ENCODE results near the gene CCDC197. TPM values are rescaled to one million over a fixed set of nuclear protein-coding genes. Genes with fewer than 3 reads are reported as not detected.

Gene CCDC197
- total RNA-seq, 1 experiment from 2014 or later: not detected

- H3K4me1 Mint-ChIP-seq: peaks cover 8% of the 10 kb centered on the region; the same call in 1 of the 2 replicates
- ATAC-seq: no peak
- DNase-seq (ENCODE audit: low spot score): no peak
- ChIA-PET CTCF (interaction anchor here (0.7 to 9.0 kb wide), 8 partner anchors 9 to 97 kb away, joined by 3 to 230 read pairs (median 4); no protein-coding TSS in a partner anchor), POLR2A (no interaction called here)
- no peak overlapping the region for H3K27ac Mint-ChIP-seq
- H3K27me3 Mint-ChIP-seq (ENCODE audit: low read depth): peaks cover 4% of the 10 kb centered on the region; the same call in 1 of the 2 replicates
- no peak overlapping the region for H3K4me3 Mint-ChIP-seq
- TF ChIP-seq IRF2 (CRISPR knock-in tag; IDR thresholded peaks at IDR 0.05; ENCODE audit: borderline replicate concordance, low read depth) (no peak), NR2C2 (CRISPR knock-in tag; IDR thresholded peaks at IDR 0.05) (no peak), ATF2 (CRISPR knock-in tag; IDR thresholded peaks at IDR 0.05; ENCODE audit: borderline replicate concordance, low read depth) (no peak), RORB (CRISPR knock-in tag; IDR thresholded peaks at IDR 0.05) (no peak), KAT7 (CRISPR knock-in tag; IDR thresholded peaks at IDR 0.05; ENCODE audit: borderline replicate concordance) (no peak), MXD4 (CRISPR knock-in tag; IDR thresholded peaks at IDR 0.05; ENCODE audit: borderline replicate concordance) (no peak), ELF4 (CRISPR knock-in tag; IDR thresholded peaks at IDR 0.05; ENCODE audit: low read depth) (no peak), ZNF138 (CRISPR knock-in tag; conservative IDR thresholded peaks at IDR 0.05) (no peak), SMAD3 (CRISPR knock-in tag; IDR thresholded peaks at IDR 0.05; ENCODE audit: borderline replicate concordance) (no peak), ZNF281 (CRISPR knock-in tag; IDR thresholded peaks at IDR 0.05) (no peak), TP53 (CRISPR knock-in tag; IDR thresholded peaks at IDR 0.05) (no peak)
- TF ChIP-seq, protein P1, sequence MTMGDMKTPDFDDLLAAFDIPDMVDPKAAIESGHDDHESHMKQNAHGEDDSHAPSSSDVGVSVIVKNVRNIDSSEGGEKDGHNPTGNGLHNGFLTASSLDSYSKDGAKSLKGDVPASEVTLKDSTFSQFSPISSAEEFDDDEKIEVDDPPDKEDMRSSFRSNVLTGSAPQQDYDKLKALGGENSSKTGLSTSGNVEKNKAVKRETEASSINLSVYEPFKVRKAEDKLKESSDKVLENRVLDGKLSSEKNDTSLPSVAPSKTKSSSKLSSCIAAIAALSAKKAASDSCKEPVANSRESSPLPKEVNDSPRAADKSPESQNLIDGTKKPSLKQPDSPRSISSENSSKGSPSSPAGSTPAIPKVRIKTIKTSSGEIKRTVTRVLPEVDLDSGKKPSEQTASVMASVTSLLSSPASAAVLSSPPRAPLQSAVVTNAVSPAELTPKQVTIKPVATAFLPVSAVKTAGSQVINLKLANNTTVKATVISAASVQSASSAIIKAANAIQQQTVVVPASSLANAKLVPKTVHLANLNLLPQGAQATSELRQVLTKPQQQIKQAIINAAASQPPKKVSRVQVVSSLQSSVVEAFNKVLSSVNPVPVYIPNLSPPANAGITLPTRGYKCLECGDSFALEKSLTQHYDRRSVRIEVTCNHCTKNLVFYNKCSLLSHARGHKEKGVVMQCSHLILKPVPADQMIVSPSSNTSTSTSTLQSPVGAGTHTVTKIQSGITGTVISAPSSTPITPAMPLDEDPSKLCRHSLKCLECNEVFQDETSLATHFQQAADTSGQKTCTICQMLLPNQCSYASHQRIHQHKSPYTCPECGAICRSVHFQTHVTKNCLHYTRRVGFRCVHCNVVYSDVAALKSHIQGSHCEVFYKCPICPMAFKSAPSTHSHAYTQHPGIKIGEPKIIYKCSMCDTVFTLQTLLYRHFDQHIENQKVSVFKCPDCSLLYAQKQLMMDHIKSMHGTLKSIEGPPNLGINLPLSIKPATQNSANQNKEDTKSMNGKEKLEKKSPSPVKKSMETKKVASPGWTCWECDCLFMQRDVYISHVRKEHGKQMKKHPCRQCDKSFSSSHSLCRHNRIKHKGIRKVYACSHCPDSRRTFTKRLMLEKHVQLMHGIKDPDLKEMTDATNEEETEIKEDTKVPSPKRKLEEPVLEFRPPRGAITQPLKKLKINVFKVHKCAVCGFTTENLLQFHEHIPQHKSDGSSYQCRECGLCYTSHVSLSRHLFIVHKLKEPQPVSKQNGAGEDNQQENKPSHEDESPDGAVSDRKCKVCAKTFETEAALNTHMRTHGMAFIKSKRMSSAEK (CRISPR knock-in tag; IDR thresholded peaks at IDR 0.05; ENCODE audit: borderline replicate concordance): no peak
- H3K9me3 Mint-ChIP-seq: no peaks in the 10 kb centered on the region
- H3K36me3 Mint-ChIP-seq: no peaks in the 10 kb centered on the region
Measured at GRCh38 chr14:94000267-94000666, 3.2 kb downstream of the CCDC197 start.

GRCh38 chr14:94001016-94001415 is 3.9 kb downstream of the CCDC197 start:
- DNase-seq (ENCODE audit: low spot score): no peak
- ATAC-seq: no peak
- no peak overlapping the region for H3K4me3 Mint-ChIP-seq
- ChIA-PET CTCF (interaction anchor here (0.7 to 9.0 kb wide), 10 partner anchors 9 to 94 kb away, joined by 3 to 230 read pairs (median 4); partner anchors contain the start of gene OTUB2), POLR2A (no interaction called here)
- peaks cover 4% of the 10 kb centered on the region; the same call in 1 of the 2 replicates for H3K4me1 Mint-ChIP-seq
- H3K27ac Mint-ChIP-seq: no peak overlapping the region
- H3K9me3 Mint-ChIP-seq: no peaks in the 10 kb centered on the region
- H3K36me3 Mint-ChIP-seq: no peaks in the 10 kb centered on the region
- peaks cover 4% of the 10 kb centered on the region; the same call in 1 of the 2 replicates for H3K27me3 Mint-ChIP-seq (ENCODE audit: low read depth)
- TF ChIP-seq, protein P2, sequence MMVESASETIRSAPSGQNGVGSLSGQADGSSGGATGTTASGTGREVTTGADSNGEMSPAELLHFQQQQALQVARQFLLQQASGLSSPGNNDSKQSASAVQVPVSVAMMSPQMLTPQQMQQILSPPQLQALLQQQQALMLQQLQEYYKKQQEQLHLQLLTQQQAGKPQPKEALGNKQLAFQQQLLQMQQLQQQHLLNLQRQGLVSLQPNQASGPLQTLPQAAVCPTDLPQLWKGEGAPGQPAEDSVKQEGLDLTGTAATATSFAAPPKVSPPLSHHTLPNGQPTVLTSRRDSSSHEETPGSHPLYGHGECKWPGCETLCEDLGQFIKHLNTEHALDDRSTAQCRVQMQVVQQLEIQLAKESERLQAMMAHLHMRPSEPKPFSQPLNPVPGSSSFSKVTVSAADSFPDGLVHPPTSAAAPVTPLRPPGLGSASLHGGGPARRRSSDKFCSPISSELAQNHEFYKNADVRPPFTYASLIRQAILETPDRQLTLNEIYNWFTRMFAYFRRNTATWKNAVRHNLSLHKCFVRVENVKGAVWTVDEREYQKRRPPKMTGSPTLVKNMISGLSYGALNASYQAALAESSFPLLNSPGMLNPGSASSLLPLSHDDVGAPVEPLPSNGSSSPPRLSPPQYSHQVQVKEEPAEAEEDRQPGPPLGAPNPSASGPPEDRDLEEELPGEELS (CRISPR knock-in tag; IDR thresholded peaks at IDR 0.05): no peak
- TF ChIP-seq NFYB (CRISPR knock-in tag; conservative IDR thresholded peaks at IDR 0.05; ENCODE audit: low read depth) (no peak), MLX (CRISPR knock-in tag; IDR thresholded peaks at IDR 0.05) (no peak), TEAD1 (CRISPR knock-in tag; IDR thresholded peaks at IDR 0.05) (no peak)
- TF ChIP-seq, protein P3, sequence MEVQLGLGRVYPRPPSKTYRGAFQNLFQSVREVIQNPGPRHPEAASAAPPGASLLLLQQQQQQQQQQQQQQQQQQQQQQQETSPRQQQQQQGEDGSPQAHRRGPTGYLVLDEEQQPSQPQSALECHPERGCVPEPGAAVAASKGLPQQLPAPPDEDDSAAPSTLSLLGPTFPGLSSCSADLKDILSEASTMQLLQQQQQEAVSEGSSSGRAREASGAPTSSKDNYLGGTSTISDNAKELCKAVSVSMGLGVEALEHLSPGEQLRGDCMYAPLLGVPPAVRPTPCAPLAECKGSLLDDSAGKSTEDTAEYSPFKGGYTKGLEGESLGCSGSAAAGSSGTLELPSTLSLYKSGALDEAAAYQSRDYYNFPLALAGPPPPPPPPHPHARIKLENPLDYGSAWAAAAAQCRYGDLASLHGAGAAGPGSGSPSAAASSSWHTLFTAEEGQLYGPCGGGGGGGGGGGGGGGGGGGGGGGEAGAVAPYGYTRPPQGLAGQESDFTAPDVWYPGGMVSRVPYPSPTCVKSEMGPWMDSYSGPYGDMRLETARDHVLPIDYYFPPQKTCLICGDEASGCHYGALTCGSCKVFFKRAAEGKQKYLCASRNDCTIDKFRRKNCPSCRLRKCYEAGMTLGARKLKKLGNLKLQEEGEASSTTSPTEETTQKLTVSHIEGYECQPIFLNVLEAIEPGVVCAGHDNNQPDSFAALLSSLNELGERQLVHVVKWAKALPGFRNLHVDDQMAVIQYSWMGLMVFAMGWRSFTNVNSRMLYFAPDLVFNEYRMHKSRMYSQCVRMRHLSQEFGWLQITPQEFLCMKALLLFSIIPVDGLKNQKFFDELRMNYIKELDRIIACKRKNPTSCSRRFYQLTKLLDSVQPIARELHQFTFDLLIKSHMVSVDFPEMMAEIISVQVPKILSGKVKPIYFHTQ (CRISPR knock-in tag; IDR thresholded peaks at IDR 0.05): no peak
- TF ChIP-seq, protein P4, sequence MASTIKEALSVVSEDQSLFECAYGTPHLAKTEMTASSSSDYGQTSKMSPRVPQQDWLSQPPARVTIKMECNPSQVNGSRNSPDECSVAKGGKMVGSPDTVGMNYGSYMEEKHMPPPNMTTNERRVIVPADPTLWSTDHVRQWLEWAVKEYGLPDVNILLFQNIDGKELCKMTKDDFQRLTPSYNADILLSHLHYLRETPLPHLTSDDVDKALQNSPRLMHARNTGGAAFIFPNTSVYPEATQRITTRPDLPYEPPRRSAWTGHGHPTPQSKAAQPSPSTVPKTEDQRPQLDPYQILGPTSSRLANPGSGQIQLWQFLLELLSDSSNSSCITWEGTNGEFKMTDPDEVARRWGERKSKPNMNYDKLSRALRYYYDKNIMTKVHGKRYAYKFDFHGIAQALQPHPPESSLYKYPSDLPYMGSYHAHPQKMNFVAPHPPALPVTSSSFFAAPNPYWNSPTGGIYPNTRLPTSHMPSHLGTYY (CRISPR knock-in tag; IDR thresholded peaks at IDR 0.05): no peak

Data from WTC11 (cell line).